Pancreas (tissue), 10 donors: Measurements from ENCODE around the gene CALCOCO1. TPM values are rescaled to one million over a fixed set of nuclear protein-coding genes. Genes with fewer than 3 reads are reported as not detected.

ENCODE experiments used
- ATAC-seq, 4 donors: fragments of 200-7000 bp; cut with Tn5 transposase; one replicate each; pipeline versions ENCODE4 v1.8.0 to v1.9.1; 2020; ENCODE audit warnings: mild to moderate bottlenecking in 4 of 4, moderate library complexity in 4 of 4
- DNase-seq, 6 donors: peaks; one replicate each; pipeline ENCODE4 v3.0.0-alpha.2; 2020
- FAIRE-seq: peaks from 2 replicates; lab custom pipeline; 2012; peaks lifted over from hg19 to GRCh38; lab: Jason Lieb, UNC
- H3K27ac ChIP-seq, 4 donors: fragments of 200-600 bp; sonication (generic); 1 replicate in 3 of 4; 2 replicates in 1 of 4; pipeline versions ENCODE4 v1.5.0 to v1.8.0; 2020
- H3K27me3 ChIP-seq, 4 donors: fragments of 200-600 bp; one replicate each; pipeline ENCODE4 v1.8.0; 2021
- H3K36me3 ChIP-seq, 3 donors: fragments of 200-600 bp; sonication (generic) in 1 of 3; one replicate each; pipeline versions ENCODE4 v1.5.0 to v1.8.0; 2020 to 2021
- H3K4me1 ChIP-seq, 3 donors: fragments of 200-600 bp; one replicate each; pipeline ENCODE4 v1.8.0; 2021
- H3K4me3 ChIP-seq, 4 donors: fragments of 200-600 bp; sonication (generic) in 2 of 4; one replicate each; pipeline versions ENCODE4 v1.5.0 to v1.8.0; 2020 to 2021
- H3K9me3 ChIP-seq, 4 donors: fragments of 200-600 bp; one replicate each; pipeline ENCODE4 v1.8.0; 2021
- WGBS, 2 donors: extraction: QIAGEN DNeasy Blood & Tissue Kit; methylation state at CpG; one replicate each; pipeline ENCODE4 v1.1.7; 2013; 5-methylcytosine and 5-hydroxymethylcytosine counted together
- intact Hi-C, 3 donors: fragments of 100-400 bp; cut with DNase I; formaldehyde crosslinking; loops; one replicate each; pipeline versions ENCODE4 v1.11.1 to v1.14.2; 2022
- polyA plus RNA-seq, 2 donors: library from polyadenylated mRNA; stranded (reverse); fragments of 200-250 nt; gene quantifications; one replicate each; pipeline ENCODE4 v1.2.3, GENCODE V29; 2013
- total RNA-seq, 6 donors: library from RNA; stranded (reverse); fragmentation: NEBNext Ultra II Directional in 4 of 6; extraction: Animal tissue kit (Norgen Biotek cat#: 25700) in 4 of 6; gene quantifications; one replicate each; pipeline versions ENCODE4 v1.2.1 to v1.2.4, GENCODE V29; 2021 to 2023
- TF ChIP-seq, protein P1 (sequence below), 4 donors: fragments of 200-600 bp; sonication (generic) in 3 of 4; IDR thresholded peaks; one replicate each; pipeline versions ENCODE4 v1.5.0 to v1.8.0; 2021; ENCODE audit warnings: antibody characterized with exemption in 4 of 4
- donor health status: healthy with polysubstance abuse.
- donor health status: DM: no; HTN: no; CAD: no; lungs with moderate emphysema.
- donor health status: DM: no; HTN: no; CAD: no.
- donor health status: control.
- donor health status: control.
- donor health status: Bipolar disorder and iron deficiency.
- donor health status: DM: yes; HTN: yes; CAD: no.
- donor health status: DM: no; HTN: no; CAD: no.
- donor health status: DM: no; HTN: no; CAD: no.
- donor health status: DM: yes; HTN: yes; CAD: no.

Gene CALCOCO1
- total and polyA plus RNA-seq, 8 donors: 28.2 to 103 (median 75.2) TPM

GRCh38 chr12:53737093-53737808 is 10.0 kb upstream of the CALCOCO1 start:
- Histone ChIP-seq H3K27ac (no peak overlapping the region), H3K4me3 (no peak overlapping the region), H3K9me3 (no peaks in the 10 kb centered on the region), H3K36me3 (no peaks in the 10 kb centered on the region), H3K27me3 (peaks cover 0 to 10% (median 0%) of the 10 kb centered on the region in 4 donors), H3K4me1 (peaks cover 0 to 12% (median 0%) of the 10 kb centered on the region in 3 donors)
- no peak for ATAC-seq
- 89 to 92% methylated on average over 14 of the region's 14 CpGs for WGBS, 2 donors
- intact Hi-C loops: no loop called here
- DNase-seq: no peak
- FAIRE-seq: no peak
- TF ChIP-seq, protein P1, sequence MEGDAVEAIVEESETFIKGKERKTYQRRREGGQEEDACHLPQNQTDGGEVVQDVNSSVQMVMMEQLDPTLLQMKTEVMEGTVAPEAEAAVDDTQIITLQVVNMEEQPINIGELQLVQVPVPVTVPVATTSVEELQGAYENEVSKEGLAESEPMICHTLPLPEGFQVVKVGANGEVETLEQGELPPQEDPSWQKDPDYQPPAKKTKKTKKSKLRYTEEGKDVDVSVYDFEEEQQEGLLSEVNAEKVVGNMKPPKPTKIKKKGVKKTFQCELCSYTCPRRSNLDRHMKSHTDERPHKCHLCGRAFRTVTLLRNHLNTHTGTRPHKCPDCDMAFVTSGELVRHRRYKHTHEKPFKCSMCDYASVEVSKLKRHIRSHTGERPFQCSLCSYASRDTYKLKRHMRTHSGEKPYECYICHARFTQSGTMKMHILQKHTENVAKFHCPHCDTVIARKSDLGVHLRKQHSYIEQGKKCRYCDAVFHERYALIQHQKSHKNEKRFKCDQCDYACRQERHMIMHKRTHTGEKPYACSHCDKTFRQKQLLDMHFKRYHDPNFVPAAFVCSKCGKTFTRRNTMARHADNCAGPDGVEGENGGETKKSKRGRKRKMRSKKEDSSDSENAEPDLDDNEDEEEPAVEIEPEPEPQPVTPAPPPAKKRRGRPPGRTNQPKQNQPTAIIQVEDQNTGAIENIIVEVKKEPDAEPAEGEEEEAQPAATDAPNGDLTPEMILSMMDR (IDR thresholded peaks at IDR 0.05): no peak

DNA sequence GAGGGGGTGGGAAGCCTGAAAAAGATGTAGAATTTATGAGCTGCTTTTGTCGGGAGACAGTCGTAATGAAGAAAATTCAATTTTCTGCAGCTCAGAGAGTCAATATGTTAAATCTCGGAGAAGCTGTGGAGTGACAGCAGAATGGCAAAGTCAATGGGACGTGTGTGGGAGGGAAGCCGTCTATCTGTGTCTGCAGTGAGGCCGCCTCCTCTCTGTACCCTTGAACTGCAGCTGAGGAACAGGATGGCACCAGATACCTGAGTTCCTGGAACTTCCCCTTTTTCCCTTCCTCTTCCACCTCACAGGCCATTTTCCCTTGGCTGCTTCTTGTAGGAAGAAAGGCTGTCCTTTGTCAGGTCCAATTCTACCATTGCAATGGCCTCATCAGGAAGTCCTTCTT is 9.3 kb upstream of the CALCOCO1 start:
- Histone ChIP-seq H3K27ac (no peak overlapping the region), H3K9me3 (no peaks in the 10 kb centered on the region), H3K4me1 (peaks cover 0 to 12% (median 0%) of the 10 kb centered on the region in 3 donors), H3K4me3 (no peak overlapping the region), H3K27me3 (peaks cover 0 to 5% (median 0%) of the 10 kb centered on the region in 4 donors), H3K36me3 (no peaks in the 10 kb centered on the region)
- TF ChIP-seq, protein P1 (IDR thresholded peaks at IDR 0.05): no peak
- FAIRE-seq (no peak), DNase-seq (no peak), ATAC-seq (no peak)
- intact Hi-C loops: no loop called here
- WGBS, 2 donors: 92 to 93% methylated on average over 6 of the region's 6 CpGs

DNA sequence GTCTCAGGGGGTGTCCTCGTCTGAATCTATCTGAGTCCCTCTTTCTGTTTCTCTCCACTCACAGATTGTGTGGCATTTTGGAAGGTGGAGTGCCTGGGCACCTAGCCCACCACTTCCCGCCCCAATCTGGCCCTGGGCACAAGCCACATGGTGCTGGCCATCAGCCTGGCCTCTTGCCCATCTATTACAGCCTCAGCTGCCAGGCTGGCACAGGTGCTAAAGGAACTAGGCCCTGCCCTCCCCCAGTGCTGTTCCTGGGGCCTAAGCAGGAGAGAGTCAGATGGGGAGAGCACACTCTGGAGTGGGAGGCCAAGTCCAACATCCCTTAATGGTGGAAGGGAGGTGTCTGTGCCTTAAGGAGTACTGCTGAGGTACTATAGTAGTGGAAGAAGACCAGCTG is 8.3 kb upstream of the CALCOCO1 start:
- H3K4me3 ChIP-seq: no peak overlapping the region
- WGBS, 2 donors: 9 to 17% methylated on average over 2 of the region's 2 CpGs
- H3K36me3 ChIP-seq: no peaks in the 10 kb centered on the region
- TF ChIP-seq, protein P1 (IDR thresholded peaks at IDR 0.05): no peak
- DNase-seq (peak; percentile 73 to 94 (median 86)), ATAC-seq (peak; percentile 89 to 98 (median 94)), FAIRE-seq (no peak)
- intact Hi-C loops: no loop called here
- no peak overlapping the region for H3K27ac ChIP-seq
- no peaks in the 10 kb centered on the region for H3K9me3 ChIP-seq
- peaks cover 0 to 2% (median 0%) of the 10 kb centered on the region in 4 donors for H3K27me3 ChIP-seq
- H3K4me1 ChIP-seq: peaks cover 0 to 12% (median 0%) of the 10 kb centered on the region in 3 donors

- 90 to 92% methylated on average over 9 of the region's 9 CpGs for WGBS, 2 donors
- ATAC-seq (no peak), DNase-seq (no peak), FAIRE-seq (no peak)
- H3K36me3 ChIP-seq: no peaks in the 10 kb centered on the region
- TF ChIP-seq, protein P1 (IDR thresholded peaks at IDR 0.05): no peak
- peaks cover 0 to 7% (median 0%) of the 10 kb centered on the region in 3 donors for H3K4me1 ChIP-seq
- H3K9me3 ChIP-seq: no peaks in the 10 kb centered on the region
- intact Hi-C loops: no loop called here
- no peak overlapping the region for H3K4me3 ChIP-seq
- H3K27me3 ChIP-seq: no peaks in the 10 kb centered on the region
- no peak overlapping the region for H3K27ac ChIP-seq
These were observed 7.2 kb upstream of the CALCOCO1 start for GRCh38 chr12:53734425-53734824.

- ATAC-seq (no peak), FAIRE-seq (no peak), DNase-seq (no peak)
- Histone ChIP-seq H3K36me3 (no peaks in the 10 kb centered on the region), H3K4me1 (peaks cover 0 to 5% (median 0%) of the 10 kb centered on the region in 3 donors), H3K9me3 (no peaks in the 10 kb centered on the region), H3K27me3 (no peaks in the 10 kb centered on the region), H3K27ac (no peak overlapping the region), H3K4me3 (no peak overlapping the region)
- TF ChIP-seq, protein P1 (IDR thresholded peaks at IDR 0.05): no peak
- intact Hi-C loops: no loop called here
- WGBS, 2 donors: 77 to 80% methylated on average over 5 of the region's 5 CpGs
These were observed 6.6 kb upstream of the CALCOCO1 start for GRCh38 chr12:53733807-53734200.
